ENCODE results near the gene RNF113B.

Gene RNF113B

GRCh38 chr13:98182153-98182552 lies 5.1 kb upstream of the RNF113B start:
- H3K27me3 ChIP-seq (ENCODE audit: insufficient read depth, poor library complexity, severe bottlenecking): no peaks in the 10 kb centered on the region
- TF ChIP-seq REST (IDR thresholded peaks at IDR 0.05; ENCODE audit: insufficient replicate concordance, low read depth): no peak
- no peak for TF ChIP-seq SPI1 (IDR thresholded peaks at IDR 0.05; ENCODE audit: borderline replicate concordance, low read depth)
- no peak for TF ChIP-seq GABPA (IDR thresholded peaks at IDR 0.05; ENCODE audit: low read depth)
- no peak for TF ChIP-seq CTCF (IDR thresholded peaks at IDR 0.05; ENCODE audit: insufficient read depth, low read length)
- TF ChIP-seq POLR2AphosphoS5 (IDR thresholded peaks at IDR 0.05; ENCODE audit: low read depth): no peak
- H3K27ac ChIP-seq (replicated peaks): no peak overlapping the region
- no peak overlapping the region for H3K4me3 ChIP-seq (replicated peaks; ENCODE audit: insufficient read depth, low read length)
- no peak for DNase-seq (ENCODE audit: low read depth in 1 of 2, low spot score in 1 of 2)

DNA sequence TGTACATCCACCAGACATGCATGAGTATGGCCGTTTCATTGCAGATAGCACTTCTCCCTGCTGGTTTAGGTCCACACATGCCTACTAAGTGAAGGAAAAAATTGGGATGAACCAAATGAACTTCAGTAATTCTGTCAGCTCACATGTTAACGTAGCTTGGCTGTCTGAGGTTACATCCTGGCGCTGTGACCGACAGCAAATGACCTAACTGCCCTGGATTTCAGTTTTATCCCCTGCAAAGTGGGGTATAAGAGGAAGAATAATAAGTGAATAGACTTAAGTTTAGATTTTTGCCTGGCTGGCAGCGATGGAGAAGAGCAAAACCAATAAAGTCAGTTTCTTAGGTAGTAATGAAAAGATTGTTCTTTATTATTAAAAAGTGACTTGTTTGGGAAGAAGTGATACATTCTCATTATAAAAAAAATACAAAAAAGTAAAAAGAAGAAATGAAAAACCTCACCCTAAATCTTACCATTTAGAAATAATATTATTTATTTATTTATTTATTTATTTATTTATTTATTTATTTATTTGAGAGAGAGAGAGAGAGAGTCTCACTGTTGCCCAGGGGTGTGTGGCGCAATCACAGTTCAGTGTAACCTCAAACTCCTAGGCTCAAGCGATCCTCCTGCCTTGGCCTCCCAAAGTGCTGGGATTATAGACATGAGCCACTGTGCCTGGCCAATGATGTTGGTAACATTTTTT lies 4.2 kb upstream of the RNF113B start:
- Histone ChIP-seq H3K4me3 (replicated peaks; ENCODE audit: insufficient read depth, low read length) (no peak overlapping the region), H3K27ac (replicated peaks) (no peak overlapping the region), H3K27me3 (ENCODE audit: insufficient read depth, poor library complexity, severe bottlenecking) (no peaks in the 10 kb centered on the region)
- DNase-seq (ENCODE audit: low read depth in 1 of 2, low spot score in 1 of 2): no peak
- no peak for TF ChIP-seq CTCF (IDR thresholded peaks at IDR 0.05; ENCODE audit: insufficient read depth, low read length)

DNA sequence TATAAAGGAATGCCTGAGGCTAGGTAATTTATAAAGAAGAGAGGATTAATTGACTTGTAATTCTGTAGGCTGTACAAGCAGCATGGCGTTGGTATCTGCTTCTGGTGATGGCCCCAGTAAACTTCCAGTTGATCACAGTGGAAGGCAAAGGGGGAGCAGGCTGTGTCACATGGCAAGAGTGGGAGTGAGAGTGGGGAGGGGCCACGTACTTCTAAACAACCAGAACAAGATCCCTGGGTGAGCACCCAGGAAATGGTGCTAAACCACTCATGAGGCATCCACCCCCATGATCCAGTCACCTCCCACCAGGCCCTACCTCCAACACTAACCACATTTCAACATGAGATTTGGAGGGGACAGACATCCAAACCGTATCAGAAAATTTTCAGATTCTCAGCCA lies 3.0 kb upstream of the RNF113B start:
- TF ChIP-seq POLR2AphosphoS5 (IDR thresholded peaks at IDR 0.05; ENCODE audit: low read depth) (no peak), CTCF (IDR thresholded peaks at IDR 0.05; ENCODE audit: insufficient read depth, low read length) (no peak), SPI1 (IDR thresholded peaks at IDR 0.05; ENCODE audit: borderline replicate concordance, low read depth) (no peak), GABPA (IDR thresholded peaks at IDR 0.05; ENCODE audit: low read depth) (no peak), REST (IDR thresholded peaks at IDR 0.05; ENCODE audit: insufficient replicate concordance, low read depth) (no peak)

DNA sequence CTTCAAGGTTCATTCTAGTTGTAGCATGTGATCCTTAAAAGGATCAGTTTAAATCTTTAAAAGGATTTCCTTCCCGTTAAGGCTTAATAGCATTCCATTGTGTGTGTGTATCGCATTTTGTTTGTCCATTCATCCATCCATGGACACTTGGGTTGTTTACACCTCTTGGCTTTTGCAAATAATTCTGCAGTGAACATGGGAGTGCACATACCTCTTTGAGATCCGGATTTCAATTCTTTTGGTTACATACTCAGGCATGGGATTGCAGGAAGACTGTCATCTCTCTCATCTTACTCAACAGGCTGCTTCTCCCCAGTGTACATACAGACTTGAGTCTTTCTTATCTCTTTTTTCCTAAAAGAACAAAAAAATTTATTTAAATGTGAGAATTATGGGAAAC lies 1.2 kb downstream of the RNF113B start:
- DNase-seq (ENCODE audit: low read depth in 1 of 2, low spot score in 1 of 2): no peak

More for the DNA sequence above, 3.0 kb upstream of the RNF113B start:
- H3K27me3 ChIP-seq (ENCODE audit: insufficient read depth, poor library complexity, severe bottlenecking): no peaks in the 10 kb centered on the region
- no peak for DNase-seq (ENCODE audit: low read depth in 1 of 2, low spot score in 1 of 2)
- H3K27ac ChIP-seq (replicated peaks): no peak overlapping the region
- H3K4me3 ChIP-seq (replicated peaks; ENCODE audit: insufficient read depth, low read length): no peak overlapping the region

More for the DNA sequence above, 1.2 kb downstream of the RNF113B start:
- no peak overlapping the region for H3K4me3 ChIP-seq (replicated peaks; ENCODE audit: insufficient read depth, low read length)
- H3K27me3 ChIP-seq (ENCODE audit: insufficient read depth, poor library complexity, severe bottlenecking): peaks cover 3% of the 10 kb centered on the region
- TF ChIP-seq GABPA (IDR thresholded peaks at IDR 0.05; ENCODE audit: low read depth): no peak
- H3K27ac ChIP-seq (replicated peaks): no peak overlapping the region

Measured in HL-60 (cell line).